Measurements from ENCODE around the gene RPN2. TPM values are rescaled to one million over a fixed set of nuclear protein-coding genes. Genes with fewer than 3 reads are reported as not detected.

RPN2 gene
- total and polyA plus RNA-seq, 2 donors (not counting 3 experiments of a cell fraction or from before 2014, with no cell fraction given) = 283 to 530 TPM

DNA sequence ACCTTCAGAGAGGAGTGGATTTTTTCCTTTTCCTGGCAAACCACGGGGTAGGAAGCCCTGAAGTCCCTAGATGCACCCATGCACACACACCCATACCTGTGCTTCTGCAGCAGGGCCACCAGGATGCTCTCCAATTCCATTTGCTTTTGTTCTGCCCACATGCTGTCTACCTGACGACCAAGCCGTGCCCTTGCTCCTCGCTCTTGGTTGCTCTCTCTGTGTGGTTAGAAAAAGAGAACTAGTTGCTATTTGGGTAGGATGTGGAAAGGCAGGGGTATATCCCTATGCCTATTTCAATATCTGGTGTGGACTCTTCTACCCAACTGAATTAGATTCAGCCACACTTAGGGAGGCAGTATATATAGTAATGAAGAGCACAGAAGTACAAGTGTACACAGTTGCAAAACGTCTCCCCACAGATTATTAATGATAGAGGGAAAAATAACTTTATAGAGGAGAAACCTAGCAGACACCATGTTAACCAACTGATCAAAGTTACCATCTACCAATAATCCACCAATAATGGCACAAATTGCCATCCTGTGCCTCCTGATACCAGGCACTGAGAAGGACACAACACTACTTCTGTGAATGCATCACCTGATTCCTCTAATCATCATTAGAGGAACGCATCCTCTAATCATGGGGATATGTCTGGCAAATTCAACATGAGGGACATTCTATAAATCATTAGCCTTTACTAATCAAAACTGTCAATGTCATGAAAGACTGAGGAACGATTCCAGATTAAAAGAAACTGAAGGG lies 75.2 kb downstream of the RPN2 start:
- Histone ChIP-seq H3K4me2 (ENCODE audit: insufficient read depth, low read length) (no peak overlapping the region), H3K27ac (ENCODE audit: insufficient read depth, low read depth, low read length) (no peak overlapping the region), H3K27me3 (ENCODE audit: control insufficient read depth in 2 of 2, insufficient read depth in 2 of 2, low read length in 2 of 2) (peaks cover 0 to 6% of the 10 kb centered on the region in 2 experiments), H3K9ac (replicated peaks; ENCODE audit: extremely low read depth, insufficient read depth, low read length) (no peak overlapping the region), H2AFZ (ENCODE audit: low read depth, low read length) (no peak overlapping the region), H3K36me3 (ENCODE audit: control insufficient read depth in 2 of 2, extremely low read depth in 1 of 2, insufficient read depth in 2 of 2, low read length in 2 of 2) (no peaks in the 10 kb centered on the region), H3K4me1 (ENCODE audit: control insufficient read depth, extremely low read depth, insufficient read depth, low read length) (no peaks in the 10 kb centered on the region), H4K20me1 (replicated peaks; ENCODE audit: control insufficient read depth, extremely low read depth, insufficient read depth, low read length) (no peaks in the 10 kb centered on the region), H3K79me2 (ENCODE audit: control insufficient read depth, insufficient read depth, low read length) (no peaks in the 10 kb centered on the region), H3K4me3 (replicated peaks in 1 of 3; ENCODE audit: insufficient read depth in 1 of 3, low read depth in 1 of 3, low read length in 3 of 3) (no peak overlapping the region), H3K9me3 (replicated peaks; ENCODE audit: control insufficient read depth, insufficient read depth, low read length) (no peaks in the 10 kb centered on the region), H3K9me1 (replicated peaks; ENCODE audit: control insufficient read depth, extremely low read depth, insufficient read depth, low read length) (no peaks in the 10 kb centered on the region)
- dilution Hi-C loops (cut with MboI; ENCODE audit: extremely low pct_ligation_motif_present, low sequenced_read_pairs) = loop anchor here (25.0 kb wide), 1 partner anchor 258 kb away; the partner anchor contains the start of gene NNAT
- CTCF ChIA-PET = no interaction called here
- FAIRE-seq (no peak), DNase-seq (ENCODE audit: low read depth, low spot score) (no peak)
- POLR2A ChIA-PET = no interaction called here
- no peak for TF ChIP-seq FOS (IDR thresholded peaks at IDR 0.05; ENCODE audit: borderline replicate concordance, insufficient read depth, low read length)
- TF ChIP-seq, protein P1, sequence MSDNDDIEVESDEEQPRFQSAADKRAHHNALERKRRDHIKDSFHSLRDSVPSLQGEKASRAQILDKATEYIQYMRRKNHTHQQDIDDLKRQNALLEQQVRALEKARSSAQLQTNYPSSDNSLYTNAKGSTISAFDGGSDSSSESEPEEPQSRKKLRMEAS (IDR thresholded peaks at IDR 0.05; ENCODE audit: insufficient read depth, insufficient read length) = no peak
- intact Hi-C loops (cut with micrococcal nuclease) = no loop called here
- no TSS peak for BruUV-seq (replicated peaks)

- peaks cover 7 to 20% of the 10 kb centered on the region in 2 experiments for H3K27me3 ChIP-seq (ENCODE audit: control insufficient read depth in 2 of 2, insufficient read depth in 2 of 2, low read length in 2 of 2)
- no peaks in the 10 kb centered on the region for H3K79me2 ChIP-seq (ENCODE audit: control insufficient read depth, insufficient read depth, low read length)
- no peak for DNase-seq (ENCODE audit: low read depth, low spot score)
- CTCF ChIA-PET = interaction anchor here (0.9 kb wide), 1 partner anchor 12 kb away, joined by 3 read pairs; no protein-coding TSS in a partner anchor
- no peak overlapping the region for H2AFZ ChIP-seq (ENCODE audit: low read depth, low read length)
- no TSS peak for BruUV-seq (replicated peaks)
- no peak overlapping the region for H3K27ac ChIP-seq (ENCODE audit: insufficient read depth, low read depth, low read length)
- intact Hi-C loops (cut with micrococcal nuclease) (no loop called here), dilution Hi-C loops (cut with MboI; ENCODE audit: extremely low pct_ligation_motif_present, low sequenced_read_pairs) (loop anchor here (25.0 kb wide), 1 partner anchor 256 kb away; the partner anchor contains the start of gene NNAT)
- TF ChIP-seq GATA2 (IDR thresholded peaks at IDR 0.05; ENCODE audit: insufficient read depth, insufficient read length, low read depth, low read length) = no peak
- TF ChIP-seq, protein P1 (IDR thresholded peaks at IDR 0.05; ENCODE audit: insufficient read depth, insufficient read length) = no peak
- no peak for TF ChIP-seq MYC (IDR thresholded peaks at IDR 0.05; ENCODE audit: low read depth, low read length)
- TF ChIP-seq JUN (IDR thresholded peaks at IDR 0.05; ENCODE audit: borderline replicate concordance, insufficient read depth, insufficient read length, low read depth) = no peak
- TF ChIP-seq, protein P2, sequence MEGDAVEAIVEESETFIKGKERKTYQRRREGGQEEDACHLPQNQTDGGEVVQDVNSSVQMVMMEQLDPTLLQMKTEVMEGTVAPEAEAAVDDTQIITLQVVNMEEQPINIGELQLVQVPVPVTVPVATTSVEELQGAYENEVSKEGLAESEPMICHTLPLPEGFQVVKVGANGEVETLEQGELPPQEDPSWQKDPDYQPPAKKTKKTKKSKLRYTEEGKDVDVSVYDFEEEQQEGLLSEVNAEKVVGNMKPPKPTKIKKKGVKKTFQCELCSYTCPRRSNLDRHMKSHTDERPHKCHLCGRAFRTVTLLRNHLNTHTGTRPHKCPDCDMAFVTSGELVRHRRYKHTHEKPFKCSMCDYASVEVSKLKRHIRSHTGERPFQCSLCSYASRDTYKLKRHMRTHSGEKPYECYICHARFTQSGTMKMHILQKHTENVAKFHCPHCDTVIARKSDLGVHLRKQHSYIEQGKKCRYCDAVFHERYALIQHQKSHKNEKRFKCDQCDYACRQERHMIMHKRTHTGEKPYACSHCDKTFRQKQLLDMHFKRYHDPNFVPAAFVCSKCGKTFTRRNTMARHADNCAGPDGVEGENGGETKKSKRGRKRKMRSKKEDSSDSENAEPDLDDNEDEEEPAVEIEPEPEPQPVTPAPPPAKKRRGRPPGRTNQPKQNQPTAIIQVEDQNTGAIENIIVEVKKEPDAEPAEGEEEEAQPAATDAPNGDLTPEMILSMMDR (IDR thresholded peaks at IDR 0.05; ENCODE audit: extremely low read depth in 1 of 2, insufficient read depth in 1 of 2, low read depth in 1 of 2, low read length in 2 of 2) = no peak
- no peak for TF ChIP-seq POLR2AphosphoS5 (IDR thresholded peaks at IDR 0.05; ENCODE audit: insufficient read depth, low read depth, low read length)
- TF ChIP-seq FOS (IDR thresholded peaks at IDR 0.05; ENCODE audit: borderline replicate concordance, insufficient read depth, low read length) = no peak
- no peak for TF ChIP-seq POLR2A (IDR thresholded peaks at IDR 0.05; ENCODE audit: low read depth, low read length)
- TF ChIP-seq EZH2 (IDR thresholded peaks at IDR 0.05; ENCODE audit: borderline replicate concordance, low read depth, low read length, severe bottlenecking) = no peak
- H3K4me3 ChIP-seq (replicated peaks in 1 of 3; ENCODE audit: insufficient read depth in 1 of 3, low read depth in 1 of 3, low read length in 3 of 3) = no peak overlapping the region
- no peaks in the 10 kb centered on the region for H3K9me1 ChIP-seq (replicated peaks; ENCODE audit: control insufficient read depth, extremely low read depth, insufficient read depth, low read length)
- no peak overlapping the region for H3K9ac ChIP-seq (replicated peaks; ENCODE audit: extremely low read depth, insufficient read depth, low read length)
- H3K4me2 ChIP-seq (ENCODE audit: insufficient read depth, low read length) = no peak overlapping the region
- no peak for FAIRE-seq
- H4K20me1 ChIP-seq (replicated peaks; ENCODE audit: control insufficient read depth, extremely low read depth, insufficient read depth, low read length) = no peaks in the 10 kb centered on the region
- no peaks in the 10 kb centered on the region for H3K4me1 ChIP-seq (ENCODE audit: control insufficient read depth, extremely low read depth, insufficient read depth, low read length)
- no peaks in the 10 kb centered on the region for H3K9me3 ChIP-seq (replicated peaks; ENCODE audit: control insufficient read depth, insufficient read depth, low read length)
- POLR2A ChIA-PET = no interaction called here
- H3K36me3 ChIP-seq (ENCODE audit: control insufficient read depth in 2 of 2, extremely low read depth in 1 of 2, insufficient read depth in 2 of 2, low read length in 2 of 2) = no peaks in the 10 kb centered on the region
These were observed 77.2 kb downstream of the RPN2 start for GRCh38 chr20:37256286-37256685.
